H9 (cell line): ENCODE data around the gene GNG3. TPM values are rescaled to one million over a fixed set of nuclear protein-coding genes. Genes with fewer than 3 reads are reported as not detected.

Source experiments
- DNase-seq: peaks from one replicate; pipeline ENCODE4 v3.0.0-alpha.2; 2017
- H2AFZ ChIP-seq: one replicate; pipeline ENCODE4 v1.6.1; 2013; ENCODE audit warnings: mild to moderate bottlenecking, low read length, control low read depth, moderate library complexity
- H2AK5ac ChIP-seq: 2 replicates; pipeline ENCODE4 v1.6.1; 2013; ENCODE audit warnings: low read length, control low read depth, mixed read lengths; ENCODE audit not compliant: insufficient read length
- H2BK120ac ChIP-seq: one replicate; pipeline ENCODE4 v1.6.1; 2013; ENCODE audit warnings: low read depth, mild to moderate bottlenecking, low read length, control low read depth, inconsistent platforms; ENCODE audit not compliant: poor library complexity, severe bottlenecking
- H2BK12ac ChIP-seq: 2 replicates; pipeline ENCODE4 v1.6.1; 2013; ENCODE audit warnings: low read length, control low read depth, mixed read lengths, low read depth; ENCODE audit not compliant: insufficient read length
- H2BK15ac ChIP-seq: 2 replicates; pipeline ENCODE4 v1.6.1; 2013; ENCODE audit warnings: low read depth, low read length, control low read depth
- H2BK20ac ChIP-seq: one replicate; pipeline ENCODE4 v1.6.1; 2013; ENCODE audit warnings: low read depth, mild to moderate bottlenecking, low read length, control low read depth, inconsistent platforms; ENCODE audit not compliant: poor library complexity, severe bottlenecking
- H2BK5ac ChIP-seq: 2 replicates; pipeline ENCODE4 v1.6.1; 2013; ENCODE audit warnings: low read length, control low read depth, mixed read lengths; ENCODE audit not compliant: insufficient read length
- H3K14ac ChIP-seq: 2 replicates; pipeline ENCODE4 v1.6.1; 2013; ENCODE audit warnings: low read length, control low read depth; ENCODE audit not compliant: insufficient read depth
- H3K18ac ChIP-seq: 2 replicates; pipeline ENCODE4 v1.6.1; 2013; ENCODE audit warnings: low read depth, mild to moderate bottlenecking, mixed read lengths, low read length, control low read depth; ENCODE audit not compliant: insufficient read length
- H3K23ac ChIP-seq: 2 replicates; pipeline ENCODE4 v1.6.1; 2013; ENCODE audit warnings: low read length, control low read depth, mixed read lengths, low read depth; ENCODE audit not compliant: insufficient read length
- H3K23me2 ChIP-seq: 2 replicates; pipeline ENCODE4 v1.6.1; 2013; ENCODE audit warnings: low read depth, mild to moderate bottlenecking, mixed read lengths, low read length, control low read depth; ENCODE audit not compliant: insufficient read length, poor library complexity, severe bottlenecking
- H3K27ac ChIP-seq: 2 replicates; pipeline ENCODE4 v1.5.1; 2013; ENCODE audit warnings: low read length, control low read depth, mixed read lengths, low read depth; ENCODE audit not compliant: insufficient read length
- H3K27me3 ChIP-seq: 2 replicates; pipeline ENCODE4 v1.6.1; 2013; ENCODE audit warnings: low read length, control low read depth, inconsistent platforms; ENCODE audit not compliant: insufficient read depth
- H3K4ac ChIP-seq: 2 replicates; pipeline ENCODE4 v1.6.1; 2013; ENCODE audit warnings: low read depth, mild to moderate bottlenecking, control low read depth, inconsistent platforms, low read length, moderate library complexity
- H3K4me1 ChIP-seq: 2 replicates; pipeline ENCODE4 v1.6.1; 2013; ENCODE audit warnings: low read length, control low read depth, inconsistent platforms; ENCODE audit not compliant: insufficient read depth
- H3K4me2 ChIP-seq: 2 replicates; pipeline ENCODE4 v1.6.1; 2013; ENCODE audit warnings: low read length, control low read depth, mixed read lengths; ENCODE audit not compliant: insufficient read length, insufficient read depth
- H3K56ac ChIP-seq: 2 replicates; pipeline ENCODE4 v1.6.1; 2013; ENCODE audit warnings: low read depth, mild to moderate bottlenecking, mixed read lengths, low read length, control low read depth; ENCODE audit not compliant: insufficient read length
- H3K79me1 ChIP-seq: 2 replicates; pipeline ENCODE4 v1.6.1; 2013; ENCODE audit warnings: low read depth, mild to moderate bottlenecking, moderate library complexity, low read length, control low read depth, inconsistent platforms; ENCODE audit not compliant: insufficient read depth, poor library complexity, severe bottlenecking
- H3K79me2 ChIP-seq: 2 replicates; pipeline ENCODE4 v1.6.1; 2013; ENCODE audit warnings: low read length, control low read depth, inconsistent platforms; ENCODE audit not compliant: insufficient read depth
- H3K9ac ChIP-seq: 2 replicates; pipeline ENCODE4 v1.6.1; 2013; ENCODE audit warnings: low read length, control low read depth, mixed read lengths; ENCODE audit not compliant: insufficient read length; ENCODE audit errors: extremely low read depth
- H3K9me3 ChIP-seq: one replicate; pipeline ENCODE4 v1.6.1; 2013; ENCODE audit warnings: low read depth, low read length, inconsistent platforms; ENCODE audit not compliant: control insufficient read depth
- H3T11ph ChIP-seq: one replicate; pipeline ENCODE4 v1.6.1; 2013; ENCODE audit warnings: mild to moderate bottlenecking, low read length, control low read depth, inconsistent platforms
- H4K20me1 ChIP-seq: one replicate; pipeline ENCODE4 v1.6.1; 2013; ENCODE audit not compliant: control insufficient read depth, insufficient read length, insufficient read depth
- H4K5ac ChIP-seq: 2 replicates; pipeline ENCODE4 v1.6.1; 2013; ENCODE audit warnings: low read depth, mild to moderate bottlenecking, mixed read lengths, low read length, control low read depth; ENCODE audit not compliant: insufficient read length
- H4K8ac ChIP-seq: replicated peaks from 2 replicates; pipeline ENCODE4 v1.6.1; 2013; ENCODE audit warnings: low read length, control low read depth, mixed read lengths, low read depth; ENCODE audit not compliant: insufficient read length
- H4K91ac ChIP-seq: 2 replicates; pipeline ENCODE4 v1.6.1; 2013; ENCODE audit warnings: low read depth, mild to moderate bottlenecking, moderate library complexity, mixed read lengths, low read length, control low read depth; ENCODE audit not compliant: insufficient read length
- H3K27ac Mint-ChIP-seq, 3 experiments: 2 replicates in 2 of 3; 3 replicates in 1 of 3; pipeline ENCODE4 v1.8.0; 2020 to 2021; ENCODE audit warnings: mixed read lengths in 3 of 3, mild to moderate bottlenecking in 1 of 3, moderate library complexity in 1 of 3
- H3K27me3 Mint-ChIP-seq: 2 replicates; pipeline ENCODE4 v1.8.0; 2021; ENCODE audit warnings: low read depth, mild to moderate bottlenecking, moderate library complexity, mixed read lengths
- H3K36me3 Mint-ChIP-seq, 3 experiments: 2 replicates in 2 of 3; 3 replicates in 1 of 3; pipeline ENCODE4 v1.8.0; 2020 to 2021; ENCODE audit warnings: low read depth in 3 of 3, mixed read lengths in 3 of 3; ENCODE audit not compliant: insufficient read depth in 1 of 3
- H3K4me1 Mint-ChIP-seq, 2 experiments: 2 replicates each; pipeline ENCODE4 v1.8.0; 2020; ENCODE audit warnings: mixed read lengths in 2 of 2
- H3K4me3 Mint-ChIP-seq, 2 experiments: 2 replicates in 1 of 2; 3 replicates in 1 of 2; pipeline ENCODE4 v1.8.0; 2020 to 2021; ENCODE audit warnings: mild to moderate bottlenecking in 2 of 2, mixed read lengths in 2 of 2, moderate library complexity in 1 of 2
- H3K9me3 Mint-ChIP-seq, 2 experiments: 2 replicates in 1 of 2; 3 replicates in 1 of 2; pipeline ENCODE4 v1.8.0; 2020; ENCODE audit warnings: mild to moderate bottlenecking in 2 of 2, mixed read lengths in 2 of 2, moderate library complexity in 1 of 2
- WGBS: extraction: QIAGEN DNeasy Blood & Tissue Kit; methylation state at CpG from one replicate; pipeline ENCODE4 v1.1.7; 2013; ENCODE audit warnings: missing lambda C conversion rate, low lambda C conversion rate, mixed read lengths; ENCODE audit not compliant: insufficient read length; ENCODE audit errors: extremely low coverage; 5-methylcytosine and 5-hydroxymethylcytosine counted together
- total RNA-seq: library from RNA; stranded (reverse); gene quantifications from 2 replicates; pipeline ENCODE4 v1.2.1, GENCODE V29; 2021
- TF ChIP-seq, protein P1 (sequence below): fragments of 200-600 bp; sonication (generic); conservative IDR thresholded peaks from 3 replicates; pipeline ENCODE4 v1.8.0; 2021; ENCODE audit warnings: antibody characterized with exemption, mild to moderate bottlenecking

Gene GNG3
- total RNA-seq, 1 experiment from 2014 or later, result 3.2 TPM

DNA sequence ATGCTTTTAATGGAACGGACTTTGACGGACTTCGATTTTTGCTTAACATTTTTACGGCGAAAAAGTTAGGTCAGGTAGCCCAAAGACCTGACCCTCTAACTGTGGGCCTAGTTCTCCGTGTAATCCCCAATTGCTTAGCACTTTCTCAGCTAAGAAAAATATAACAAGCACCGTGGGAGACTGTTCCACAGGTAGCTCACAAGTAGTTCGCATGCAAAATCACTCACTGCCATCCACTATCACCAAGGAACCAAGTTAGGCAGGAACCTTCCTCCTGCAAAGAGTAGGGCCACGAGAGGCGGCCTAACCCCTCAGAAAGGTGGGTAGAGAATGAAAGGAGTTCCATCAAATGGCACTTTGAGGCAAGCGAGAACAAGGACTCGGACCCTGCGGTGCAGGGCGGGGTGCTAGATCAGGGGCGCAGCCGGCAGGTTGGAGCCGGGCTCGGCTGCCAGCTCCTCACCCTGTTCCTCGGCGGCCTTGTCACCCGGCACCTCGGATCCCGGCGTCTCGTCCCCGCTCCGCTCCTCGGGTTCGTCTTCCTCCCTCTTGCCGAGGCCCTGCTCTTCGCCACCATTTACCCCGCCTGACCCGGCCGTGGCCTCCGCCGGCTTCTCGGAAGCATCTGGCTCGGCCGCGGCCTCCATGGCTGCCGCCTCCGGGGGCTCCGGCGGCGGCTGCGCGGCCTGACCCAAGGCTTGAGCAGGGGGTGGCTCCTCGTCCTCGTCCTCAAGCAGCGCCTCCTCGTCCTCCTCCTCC is 18.9 kb downstream of the GNG3 start:
- Histone ChIP-seq H2AK5ac (no peak overlapping the region), H3K23me2 (peaks cover 25% of the 10 kb centered on the region), H3K9ac (peak overlapping the region; percentile 94), H3K4me1 (no peaks in the 10 kb centered on the region), H3K79me1 (peaks cover 6% of the 10 kb centered on the region), H2BK5ac (no peak overlapping the region), H3K79me2 (peaks cover 30% of the 10 kb centered on the region), H3K18ac (no peak overlapping the region), H3K23ac (no peak overlapping the region), H3K4ac (no peak overlapping the region), H4K8ac (no peak overlapping the region), H4K5ac (no peak overlapping the region), H2AFZ (no peak overlapping the region), H3T11ph (no peak overlapping the region), H3K27me3 (no peaks in the 10 kb centered on the region), H3K27ac (peak overlapping the region; percentile 96), H2BK120ac (no peak overlapping the region), H4K91ac (no peak overlapping the region), H3K9me3 (no peaks in the 10 kb centered on the region), H2BK20ac (no peak overlapping the region), H3K14ac (peak overlapping the region; percentile 77), H3K4me2 (peak overlapping the region; percentile 99), H3K56ac (no peak overlapping the region), H2BK15ac (no peak overlapping the region), H2BK12ac (no peak overlapping the region), H4K20me1 (no peaks in the 10 kb centered on the region)
- WGBS, result no CpG with 5 or more reads among the region's 51 CpGs
- H3K27me3 Mint-ChIP-seq, result no peaks in the 10 kb centered on the region
- TF ChIP-seq, protein P1, sequence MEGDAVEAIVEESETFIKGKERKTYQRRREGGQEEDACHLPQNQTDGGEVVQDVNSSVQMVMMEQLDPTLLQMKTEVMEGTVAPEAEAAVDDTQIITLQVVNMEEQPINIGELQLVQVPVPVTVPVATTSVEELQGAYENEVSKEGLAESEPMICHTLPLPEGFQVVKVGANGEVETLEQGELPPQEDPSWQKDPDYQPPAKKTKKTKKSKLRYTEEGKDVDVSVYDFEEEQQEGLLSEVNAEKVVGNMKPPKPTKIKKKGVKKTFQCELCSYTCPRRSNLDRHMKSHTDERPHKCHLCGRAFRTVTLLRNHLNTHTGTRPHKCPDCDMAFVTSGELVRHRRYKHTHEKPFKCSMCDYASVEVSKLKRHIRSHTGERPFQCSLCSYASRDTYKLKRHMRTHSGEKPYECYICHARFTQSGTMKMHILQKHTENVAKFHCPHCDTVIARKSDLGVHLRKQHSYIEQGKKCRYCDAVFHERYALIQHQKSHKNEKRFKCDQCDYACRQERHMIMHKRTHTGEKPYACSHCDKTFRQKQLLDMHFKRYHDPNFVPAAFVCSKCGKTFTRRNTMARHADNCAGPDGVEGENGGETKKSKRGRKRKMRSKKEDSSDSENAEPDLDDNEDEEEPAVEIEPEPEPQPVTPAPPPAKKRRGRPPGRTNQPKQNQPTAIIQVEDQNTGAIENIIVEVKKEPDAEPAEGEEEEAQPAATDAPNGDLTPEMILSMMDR, result no peak
- peak overlapping the region; percentile 89 to 95 for H3K4me3 Mint-ChIP-seq
- peaks cover 33 to 53% (median 47%) of the 10 kb centered on the region in 3 experiments for H3K36me3 Mint-ChIP-seq
- DNase-seq, result no peak
- peak overlapping the region in 2 of 3 experiments; percentile 87 to 92; a peak in 5 of 7 replicates for H3K27ac Mint-ChIP-seq
- H3K4me1 Mint-ChIP-seq, result peaks cover 20 to 27% of the 10 kb centered on the region in 2 experiments
- no peaks in the 10 kb centered on the region for H3K9me3 Mint-ChIP-seq
